PFSK-1 (cell line): ENCODE measurements around the gene NDUFS7.

ENCODE experiments used
- FOXP2 ChIP-seq: optimal IDR thresholded peaks from 2 replicates; pipeline ENCODE3; 2011; ENCODE audit warnings: borderline replicate concordance, control low read depth, inconsistent platforms; ENCODE audit not compliant: insufficient read depth; ENCODE audit errors: extremely low read length, extremely low read depth
- POLR2AphosphoS5 ChIP-seq: IDR thresholded peaks from 2 replicates; pipeline ENCODE4 v1.6.1; 2012; ENCODE audit warnings: low read depth, mild to moderate bottlenecking, control low read depth, low read length, moderate library complexity
- TF ChIP-seq, protein P1 (sequence below), 2 experiments: IDR thresholded peaks; 2 replicates each; pipeline versions ENCODE4 v1.6.1 to v1.8.0; 2011 to 2012; ENCODE audit warnings: low read depth in 2 of 2, low read length in 2 of 2, control low read depth in 1 of 2, inconsistent platforms in 1 of 2, mild to moderate bottlenecking in 1 of 2, moderate library complexity in 1 of 2; ENCODE audit not compliant: insufficient read depth in 1 of 2

DNA sequence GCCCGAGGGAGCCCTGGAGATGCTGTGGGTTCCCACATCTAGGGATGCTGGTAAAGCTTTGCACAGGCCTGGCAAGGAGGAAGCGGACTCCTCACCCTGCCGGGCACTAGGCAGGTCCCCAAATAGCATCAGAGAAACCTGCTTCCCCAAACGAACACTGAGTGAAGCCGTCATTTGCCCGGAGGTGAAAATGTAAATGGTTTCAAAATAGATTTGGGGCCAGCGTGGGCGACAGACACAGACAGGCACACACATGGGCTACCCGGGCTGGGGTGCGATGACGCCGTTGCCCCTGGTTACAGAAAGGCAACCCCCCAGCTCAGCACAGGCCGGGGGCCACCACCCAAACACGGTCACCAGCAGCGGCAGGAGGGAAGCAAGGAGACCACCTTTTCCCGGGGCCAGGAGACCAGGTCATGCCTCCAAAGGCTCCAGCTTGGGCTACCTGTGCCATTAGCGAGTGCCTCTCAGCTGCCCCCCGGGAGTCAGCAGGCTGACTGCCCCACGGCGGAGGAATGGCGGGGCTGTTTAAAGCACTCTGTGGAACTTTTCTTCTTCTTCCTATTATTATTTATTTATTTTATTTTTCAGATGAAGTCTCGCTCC lies 47.5 kb upstream of the NDUFS7 start:
- no peak for TF ChIP-seq POLR2AphosphoS5
- TF ChIP-seq FOXP2: no peak
- TF ChIP-seq, protein P1, sequence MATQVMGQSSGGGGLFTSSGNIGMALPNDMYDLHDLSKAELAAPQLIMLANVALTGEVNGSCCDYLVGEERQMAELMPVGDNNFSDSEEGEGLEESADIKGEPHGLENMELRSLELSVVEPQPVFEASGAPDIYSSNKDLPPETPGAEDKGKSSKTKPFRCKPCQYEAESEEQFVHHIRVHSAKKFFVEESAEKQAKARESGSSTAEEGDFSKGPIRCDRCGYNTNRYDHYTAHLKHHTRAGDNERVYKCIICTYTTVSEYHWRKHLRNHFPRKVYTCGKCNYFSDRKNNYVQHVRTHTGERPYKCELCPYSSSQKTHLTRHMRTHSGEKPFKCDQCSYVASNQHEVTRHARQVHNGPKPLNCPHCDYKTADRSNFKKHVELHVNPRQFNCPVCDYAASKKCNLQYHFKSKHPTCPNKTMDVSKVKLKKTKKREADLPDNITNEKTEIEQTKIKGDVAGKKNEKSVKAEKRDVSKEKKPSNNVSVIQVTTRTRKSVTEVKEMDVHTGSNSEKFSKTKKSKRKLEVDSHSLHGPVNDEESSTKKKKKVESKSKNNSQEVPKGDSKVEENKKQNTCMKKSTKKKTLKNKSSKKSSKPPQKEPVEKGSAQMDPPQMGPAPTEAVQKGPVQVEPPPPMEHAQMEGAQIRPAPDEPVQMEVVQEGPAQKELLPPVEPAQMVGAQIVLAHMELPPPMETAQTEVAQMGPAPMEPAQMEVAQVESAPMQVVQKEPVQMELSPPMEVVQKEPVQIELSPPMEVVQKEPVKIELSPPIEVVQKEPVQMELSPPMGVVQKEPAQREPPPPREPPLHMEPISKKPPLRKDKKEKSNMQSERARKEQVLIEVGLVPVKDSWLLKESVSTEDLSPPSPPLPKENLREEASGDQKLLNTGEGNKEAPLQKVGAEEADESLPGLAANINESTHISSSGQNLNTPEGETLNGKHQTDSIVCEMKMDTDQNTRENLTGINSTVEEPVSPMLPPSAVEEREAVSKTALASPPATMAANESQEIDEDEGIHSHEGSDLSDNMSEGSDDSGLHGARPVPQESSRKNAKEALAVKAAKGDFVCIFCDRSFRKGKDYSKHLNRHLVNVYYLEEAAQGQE (IDR thresholded peaks at IDR 0.05; ENCODE audit: insufficient read depth in 1 of 2, low read depth in 2 of 2, low read length in 2 of 2): no peak
